ENCODE data around the gene ULK1. TPM values are rescaled to one million over a fixed set of nuclear protein-coding genes. Genes with fewer than 3 reads are reported as not detected.

The ULK1 gene
- polyA plus RNA-seq, 1 donor (not counting 4 experiments of a cell fraction or from before 2014, with no cell fraction given) = 2.3 TPM

GRCh38 chr12:131928711-131929580 lies 34.5 kb downstream of the ULK1 start, which contains the start of gene PUS1:
PUS1 (plus strand) TSS chr12:131929276; CDS start chr12:131929723, 447 bp downstream.
- Histone ChIP-seq H3K9me3 (ENCODE audit: control insufficient read depth, low read depth, low read length) (no peaks in the 10 kb centered on the region), H3K27ac (ENCODE audit: control insufficient read depth, insufficient read depth, low read length) (peak within 1 kb of the TSS; percentile 72), H3K27me3 (ENCODE audit: control insufficient read depth, extremely low read depth, insufficient read depth, low read length) (no peaks in the 10 kb centered on the region), H3K36me3 (ENCODE audit: control insufficient read depth in 2 of 2, extremely low read depth in 1 of 2, insufficient read depth in 2 of 2, low read length in 2 of 2) (peaks cover 12 to 21% of the 10 kb centered on the region in 2 experiments), H4K20me1 (ENCODE audit: control insufficient read depth, extremely low read depth, insufficient read depth, low read length) (no peaks in the 10 kb centered on the region), H3K4me2 (ENCODE audit: control insufficient read depth, extremely low read depth, insufficient read depth, low read depth, low read length) (peak within 1 kb of the TSS; percentile 93), H3K4me3 (ENCODE audit: control insufficient read depth in 2 of 3, extremely low read depth in 1 of 3, insufficient read depth in 2 of 3, low read depth in 1 of 3, low read length in 3 of 3) (peak within 1 kb of the TSS; percentile 82 to 96 (median 94)), H2AFZ (ENCODE audit: control insufficient read depth, low read length) (peak within 1 kb of the TSS; percentile 80), H3K79me2 (ENCODE audit: control insufficient read depth, insufficient read depth, low read length) (peaks cover 29% of the 10 kb centered on the region), H3K9me1 (ENCODE audit: control insufficient read depth, extremely low read depth, insufficient read depth, low read length) (no peaks in the 10 kb centered on the region), H3K9ac (ENCODE audit: control insufficient read depth, extremely low read depth, insufficient read depth, low read length) (peak within 1 kb of the TSS; percentile 87), H3K4me1 (ENCODE audit: control insufficient read depth, extremely low read depth, insufficient read depth, low read length) (peaks cover 8% of the 10 kb centered on the region)
- TF ChIP-seq CTCF (optimal IDR thresholded peaks at IDR 0.05 in 1 of 3, IDR thresholded peaks at IDR 0.05 in 1 of 3, conservative IDR thresholded peaks at IDR 0.05 in 1 of 3; ENCODE audit: extremely low read depth in 1 of 3, insufficient read depth in 2 of 3, low read length in 3 of 3) (no peak), EZH2 (IDR thresholded peaks at IDR 0.05; ENCODE audit: low read length) (no peak)
- no peak for FAIRE-seq
- dilution Hi-C loops (cut with MboI; ENCODE audit: extremely low pct_ligation_motif_present, low sequenced_read_pairs) = no loop called here
- peak; percentile 53 for DNase-seq (ENCODE audit: low read depth, low spot score)

GRCh38 chr12:131929581-131930456 lies 35.4 kb downstream of the ULK1 start:
- dilution Hi-C loops (cut with MboI; ENCODE audit: extremely low pct_ligation_motif_present, low sequenced_read_pairs) = no loop called here
- H3K4me2 ChIP-seq (ENCODE audit: control insufficient read depth, extremely low read depth, insufficient read depth, low read depth, low read length) = peak overlapping the region; percentile 93
- H3K4me3 ChIP-seq (ENCODE audit: control insufficient read depth in 2 of 3, extremely low read depth in 1 of 3, insufficient read depth in 2 of 3, low read depth in 1 of 3, low read length in 3 of 3) = peak overlapping the region; percentile 82 to 96 (median 94)
- H3K9me1 ChIP-seq (ENCODE audit: control insufficient read depth, extremely low read depth, insufficient read depth, low read length) = no peaks in the 10 kb centered on the region
- DNase-seq (ENCODE audit: low read depth, low spot score) (no peak), FAIRE-seq (no peak)
- no peak overlapping the region for H2AFZ ChIP-seq (ENCODE audit: control insufficient read depth, low read length)
- H3K27me3 ChIP-seq (ENCODE audit: control insufficient read depth, extremely low read depth, insufficient read depth, low read length) = no peaks in the 10 kb centered on the region
- H3K9ac ChIP-seq (ENCODE audit: control insufficient read depth, extremely low read depth, insufficient read depth, low read length) = peak overlapping the region; percentile 87
- TF ChIP-seq EZH2 (IDR thresholded peaks at IDR 0.05; ENCODE audit: low read length) (no peak), CTCF (optimal IDR thresholded peaks at IDR 0.05 in 1 of 3, IDR thresholded peaks at IDR 0.05 in 1 of 3, conservative IDR thresholded peaks at IDR 0.05 in 1 of 3; ENCODE audit: extremely low read depth in 1 of 3, insufficient read depth in 2 of 3, low read length in 3 of 3) (no peak)
- peaks cover 29% of the 10 kb centered on the region for H3K79me2 ChIP-seq (ENCODE audit: control insufficient read depth, insufficient read depth, low read length)
- peak overlapping the region; percentile 72 for H3K27ac ChIP-seq (ENCODE audit: control insufficient read depth, insufficient read depth, low read length)
- H3K4me1 ChIP-seq (ENCODE audit: control insufficient read depth, extremely low read depth, insufficient read depth, low read length) = peaks cover 8% of the 10 kb centered on the region
- H4K20me1 ChIP-seq (ENCODE audit: control insufficient read depth, extremely low read depth, insufficient read depth, low read length) = no peaks in the 10 kb centered on the region
- peaks cover 17 to 29% of the 10 kb centered on the region in 2 experiments for H3K36me3 ChIP-seq (ENCODE audit: control insufficient read depth in 2 of 2, extremely low read depth in 1 of 2, insufficient read depth in 2 of 2, low read length in 2 of 2)
- no peaks in the 10 kb centered on the region for H3K9me3 ChIP-seq (ENCODE audit: control insufficient read depth, low read depth, low read length)
